GM19463 (cell line): ENCODE results near the gene TTC9.

Experiments used
- ATAC-seq: cut with Tn5 transposase; IDR thresholded peaks from one replicate; pipeline ENCODE4 v1.9.1; 2021; ENCODE audit warnings: mild to moderate bottlenecking, moderate library complexity; ENCODE audit not compliant: unreplicated experiment

TTC9 gene

DNA sequence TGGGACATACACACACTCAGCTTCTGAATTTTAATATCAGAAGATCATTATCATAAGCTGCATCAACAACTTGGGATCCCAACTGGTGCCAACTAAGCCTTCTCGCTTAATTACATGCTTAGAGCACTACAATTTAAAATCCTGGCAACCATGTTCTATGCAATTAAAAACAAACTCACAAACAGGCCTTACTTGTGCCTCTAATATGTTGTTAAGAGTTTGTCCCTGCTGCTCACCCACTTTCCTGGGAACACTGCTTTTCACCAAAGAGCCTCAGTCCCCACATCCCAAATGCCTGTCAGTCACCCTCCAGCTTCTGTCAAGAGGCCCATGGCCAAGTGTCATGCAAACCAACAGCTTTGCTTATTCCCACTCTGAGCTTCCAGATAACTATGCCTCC lies 69.7 kb downstream of the TTC9 start:
- ATAC-seq = no peak

DNA sequence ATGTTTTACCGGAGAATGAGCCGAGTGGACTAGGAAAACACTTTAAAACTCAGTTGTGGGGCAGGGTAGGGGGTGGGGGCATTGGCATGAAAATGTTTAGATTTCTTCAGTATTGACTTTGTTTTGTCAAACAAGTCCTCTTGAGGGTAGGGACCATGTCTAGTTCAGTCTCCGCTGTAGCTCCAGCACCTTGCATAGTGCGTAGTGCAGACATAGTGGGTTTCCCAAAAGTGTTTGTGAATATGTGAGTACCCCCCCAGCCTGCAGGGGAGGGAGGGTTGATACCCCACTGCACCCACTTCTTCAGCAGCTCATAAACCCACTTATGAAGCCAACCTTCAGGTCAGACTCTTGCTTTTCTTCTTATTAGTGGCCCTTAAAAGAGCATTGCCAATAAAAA lies 71.4 kb downstream of the TTC9 start:
- no peak for ATAC-seq

DNA sequence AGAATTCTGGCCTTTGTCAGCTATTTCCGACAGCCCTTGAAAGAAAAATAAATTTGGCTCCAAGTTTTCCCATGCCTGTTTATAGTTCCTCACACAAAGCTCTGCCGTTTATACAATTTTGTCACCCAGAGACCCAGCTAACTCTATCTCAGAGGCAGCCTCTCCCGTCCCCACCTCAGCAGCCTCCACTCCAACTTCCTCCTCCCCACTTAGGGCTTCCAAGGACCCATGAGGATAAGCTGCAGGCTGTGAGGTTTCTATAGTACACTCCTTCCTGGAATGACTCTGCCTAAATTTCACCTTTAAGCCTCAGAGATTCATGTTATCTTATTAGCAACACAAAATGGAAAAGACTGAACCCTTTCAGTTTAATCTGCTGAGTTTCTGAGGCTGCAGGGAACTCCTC lies 71.8 kb downstream of the TTC9 start:
- no peak for ATAC-seq

DNA sequence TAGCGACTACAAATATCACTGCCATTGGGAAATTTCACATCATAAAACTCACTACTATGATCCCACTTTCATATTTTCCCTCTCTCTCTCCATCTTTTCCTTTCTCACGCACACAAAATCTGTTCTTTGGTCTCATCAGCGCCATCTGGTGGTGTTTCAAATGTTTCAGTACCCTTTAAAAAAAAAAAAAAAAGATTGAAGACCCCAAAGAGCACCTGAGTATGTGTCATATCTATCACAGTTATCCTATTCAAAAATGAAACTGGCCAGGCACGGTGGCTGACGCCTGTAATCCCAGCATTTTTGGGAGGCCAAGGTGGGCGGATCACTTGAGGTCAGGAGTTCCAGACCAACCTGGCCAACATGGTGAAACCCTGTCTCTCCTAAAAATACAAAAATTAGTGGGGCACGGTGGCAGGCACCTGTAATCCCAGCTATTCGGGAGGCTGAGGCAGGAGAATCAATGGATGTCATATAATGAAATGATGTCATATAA lies 72.4 kb downstream of the TTC9 start:
- ATAC-seq = no peak

DNA sequence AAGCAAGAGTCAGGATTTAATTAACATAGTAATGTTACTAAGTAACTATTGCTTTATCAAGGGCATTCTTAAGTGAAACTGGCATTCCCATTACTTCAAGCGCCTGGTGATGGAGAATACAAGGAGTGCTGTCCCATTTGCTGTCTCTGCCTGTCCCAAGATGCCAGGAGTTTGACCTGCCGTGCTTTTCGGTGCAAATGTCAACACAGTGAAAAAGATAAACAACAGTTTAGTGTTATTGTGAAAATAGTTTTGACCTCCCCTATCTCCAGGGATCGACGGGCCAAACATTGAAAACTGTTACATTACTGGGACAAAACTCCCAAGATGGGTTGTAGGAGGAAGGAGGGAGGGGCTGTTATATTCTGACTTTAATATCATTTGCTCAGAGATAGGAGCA lies 74.8 kb downstream of the TTC9 start:
- ATAC-seq = no peak

DNA sequence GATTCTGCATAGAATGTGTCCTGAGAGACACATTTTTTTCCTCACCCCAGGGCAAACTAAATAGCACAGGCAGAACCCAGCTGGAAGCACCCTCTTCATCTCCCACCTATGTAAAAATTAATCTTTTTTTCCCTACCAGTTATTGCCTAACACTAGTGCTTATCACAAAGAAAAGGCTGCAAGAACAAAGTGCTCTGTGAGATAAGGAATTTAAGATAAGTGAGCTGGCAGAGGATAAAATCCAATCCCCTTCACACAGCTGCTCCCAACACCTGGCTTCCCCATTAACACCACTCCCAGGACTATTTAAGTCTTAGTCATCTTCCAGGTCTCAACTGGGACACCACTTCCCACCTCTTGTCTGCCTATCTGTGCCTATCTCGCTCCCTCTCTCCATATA lies 75.2 kb downstream of the TTC9 start:
- no peak for ATAC-seq

DNA sequence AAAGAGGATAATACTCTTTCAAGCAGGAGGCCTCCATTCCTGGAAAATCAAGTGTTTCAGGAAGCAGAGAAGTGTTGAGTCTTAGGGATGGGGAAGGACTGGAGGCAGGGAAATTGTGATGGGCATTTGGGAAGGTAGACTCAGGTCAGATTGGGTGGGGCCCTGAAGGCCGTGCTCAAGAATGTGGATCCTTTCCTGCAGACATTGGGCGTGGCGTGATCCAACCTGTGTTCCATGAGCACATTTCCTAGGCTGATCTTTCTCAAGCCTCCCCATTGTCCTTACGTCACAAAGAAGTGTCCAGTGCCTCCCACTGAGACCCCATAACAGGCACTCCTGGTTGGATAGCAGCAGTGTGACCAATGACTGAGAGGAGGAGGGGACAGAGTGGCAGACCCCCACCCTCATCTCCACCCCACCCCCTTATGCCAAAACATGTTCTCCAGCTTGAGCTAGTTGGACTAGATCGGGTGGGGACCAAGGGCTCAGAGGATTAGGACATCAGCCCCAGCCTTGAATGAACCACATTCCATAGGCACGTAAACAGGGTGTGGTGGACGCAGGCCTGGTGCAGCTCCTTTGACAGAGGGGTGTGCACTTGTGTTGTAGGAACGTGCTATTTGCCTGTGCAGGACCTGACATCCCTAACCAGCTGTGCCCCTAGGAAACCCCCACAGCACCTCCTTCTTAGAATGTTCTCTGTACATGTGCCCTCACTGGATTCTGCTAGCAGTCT lies 76.8 kb downstream of the TTC9 start:
- ATAC-seq = no peak

DNA sequence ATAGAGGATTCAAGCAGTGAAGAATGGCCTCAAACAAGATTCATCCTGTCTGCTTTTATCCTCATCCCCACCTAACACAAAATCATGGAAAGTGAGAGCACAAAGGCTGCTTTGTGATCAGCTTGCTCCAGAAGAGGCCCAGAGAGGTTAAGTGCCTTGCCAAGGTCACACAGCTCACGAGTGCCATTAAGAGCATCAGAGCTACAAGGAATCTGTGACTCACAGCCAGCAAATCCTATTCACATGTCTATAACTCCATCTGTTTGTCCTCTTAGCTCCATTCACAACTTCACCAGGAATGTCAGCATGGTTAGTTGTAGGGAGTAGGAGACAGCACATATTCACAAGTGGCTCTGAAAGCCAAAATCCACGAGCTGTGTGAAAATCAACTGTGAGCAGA lies 79.8 kb downstream of the TTC9 start:
- no peak for ATAC-seq

DNA sequence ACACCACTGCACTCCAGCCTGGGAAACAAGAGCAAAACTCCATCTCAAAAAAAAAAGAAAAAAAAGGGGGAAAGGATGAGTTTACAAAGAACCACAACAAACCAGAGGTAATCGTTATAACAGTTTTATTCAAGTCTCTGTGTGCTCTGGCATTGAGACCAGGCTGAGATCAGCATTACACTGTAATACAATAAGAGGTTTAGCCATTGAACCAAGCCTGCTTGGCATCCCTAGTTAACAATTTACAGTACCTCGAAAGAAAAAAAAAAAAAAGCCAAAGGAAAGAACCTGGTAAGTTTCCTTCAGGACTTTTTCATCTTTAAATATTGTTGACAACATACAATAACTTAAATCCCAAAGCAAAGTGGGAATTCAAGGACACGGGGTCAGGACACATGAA lies 80.7 kb downstream of the TTC9 start:
- no peak for ATAC-seq

DNA sequence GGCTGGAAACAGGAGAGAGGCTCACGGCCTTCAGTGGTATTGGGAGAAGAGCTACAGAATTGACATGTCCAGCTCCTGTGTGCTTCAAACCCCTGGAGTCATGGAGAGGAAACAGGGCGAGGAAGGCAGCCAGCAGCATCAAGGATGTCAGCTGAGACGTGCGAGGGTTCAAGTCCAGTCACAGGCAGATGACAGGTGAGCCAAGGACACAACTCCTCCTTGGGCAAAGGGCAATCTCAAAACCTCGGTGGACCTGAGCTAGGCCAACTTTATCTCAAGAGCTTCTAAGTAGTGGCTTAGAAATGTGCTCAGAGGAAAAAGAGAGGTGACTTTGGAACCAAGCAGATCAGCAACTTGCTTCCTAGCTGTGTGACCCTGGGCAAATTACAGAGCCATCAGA lies 81.6 kb downstream of the TTC9 start:
- ATAC-seq = no peak

DNA sequence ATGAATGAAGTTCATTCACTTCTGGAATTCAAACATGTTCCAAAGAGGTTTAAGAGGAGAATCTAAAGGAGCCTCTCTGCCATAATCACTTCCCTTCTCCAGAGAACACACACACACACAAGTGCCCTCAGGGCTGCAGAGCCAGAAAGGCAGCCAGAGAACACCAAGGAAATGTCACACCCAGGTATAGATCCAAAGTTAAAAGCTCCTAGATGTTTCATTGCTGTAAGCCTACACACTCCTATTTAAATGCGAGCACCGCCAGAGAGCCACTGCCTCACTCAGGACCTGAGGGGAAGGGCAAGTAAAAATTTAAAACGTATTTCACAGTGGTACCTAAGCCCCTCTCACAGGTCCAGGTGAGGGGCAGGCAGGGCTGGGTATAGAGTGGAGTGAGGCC lies 82.4 kb downstream of the TTC9 start:
- no peak for ATAC-seq

DNA sequence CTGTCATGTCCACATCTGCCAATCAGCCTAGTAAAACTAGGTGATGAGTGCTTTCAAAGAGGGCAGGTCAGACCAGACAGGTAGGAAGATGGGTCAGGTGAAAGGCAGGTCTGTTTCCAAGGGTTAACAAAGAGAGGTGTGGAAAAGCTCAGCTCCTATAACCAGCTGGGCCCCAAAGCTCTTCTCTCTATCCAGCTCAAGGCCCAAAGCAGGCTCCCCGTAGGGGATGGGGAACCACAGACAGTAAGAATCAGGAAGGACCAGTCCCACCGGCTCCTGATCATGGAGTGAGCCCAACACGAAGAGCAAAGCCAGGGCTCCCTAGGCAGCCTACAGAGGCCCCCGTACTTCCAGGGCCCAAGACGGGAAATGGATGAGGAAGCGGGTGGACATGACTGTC lies 83.2 kb downstream of the TTC9 start:
- ATAC-seq = no peak
